Activated CD4-positive, alpha-beta T cell treated with anti-CD3 and anti-CD28 coated beads, Interleukin-2, amount 50 U/mL, for 48 hours (primary cell): Measurements from ENCODE around the gene ZNF627.
"Not testable (repeated sequence)": the region's sequence is repeated elsewhere in the genome, so short reads cannot be mapped to it uniquely, and the experiment has no call there.

ENCODE experiments used
- DNase-seq, 2 experiments: peaks; one replicate each; pipeline ENCODE4 v3.0.0-alpha.2; 2020

ZNF627 gene

DNA sequence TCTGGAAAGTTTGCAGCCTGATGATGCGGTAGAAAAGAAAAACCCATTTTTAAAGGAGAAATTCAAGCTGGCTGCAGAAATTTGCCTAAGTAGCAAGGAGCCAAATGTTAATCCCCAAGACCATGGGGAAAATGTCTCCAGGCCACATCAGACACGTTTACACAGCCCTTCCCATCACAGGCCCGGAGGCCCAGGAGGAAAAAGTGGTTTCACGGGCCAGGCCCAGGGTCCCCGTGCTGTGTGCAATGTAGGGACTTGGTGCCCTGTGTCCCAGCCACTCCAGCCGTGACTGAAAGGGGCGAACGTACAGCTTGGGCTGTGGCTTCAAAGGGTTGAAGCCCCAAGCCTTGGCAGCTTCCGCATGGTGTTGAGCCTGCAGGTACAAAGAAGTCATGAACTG is 35.9 kb downstream of the ZNF627 start:
- no peak for DNase-seq

DNA sequence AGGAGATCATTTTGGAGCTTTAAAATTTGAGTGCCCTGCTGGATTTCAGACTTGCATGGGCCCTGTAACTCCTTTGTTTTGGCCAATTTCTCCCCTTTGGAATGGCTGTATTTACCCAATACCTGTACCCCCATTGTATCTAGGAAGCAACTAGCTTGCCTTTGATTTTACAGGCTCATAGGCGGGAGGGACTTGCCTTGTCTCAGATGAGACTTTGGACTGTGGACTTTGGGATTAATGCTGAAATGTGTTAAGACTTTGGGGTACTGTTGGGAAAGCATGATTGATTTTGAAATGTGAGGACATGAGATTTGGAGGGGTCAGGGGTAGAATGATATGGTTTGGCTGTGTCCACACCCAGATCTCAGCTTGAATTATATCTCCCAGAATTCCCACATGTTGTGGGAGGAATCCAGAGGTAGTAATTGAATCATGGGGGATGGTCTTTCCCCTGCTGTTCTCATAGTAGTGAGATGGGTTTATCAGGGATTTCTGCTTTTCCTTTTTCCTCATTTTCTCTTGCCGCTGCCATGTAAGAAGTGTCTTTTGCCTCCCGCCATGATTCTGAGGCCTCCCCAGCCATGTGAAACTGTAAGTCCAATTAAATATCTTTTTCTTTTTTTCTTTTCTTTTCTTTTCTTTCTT is 36.9 kb downstream of the ZNF627 start:
- not testable (repeated sequence) for DNase-seq

DNA sequence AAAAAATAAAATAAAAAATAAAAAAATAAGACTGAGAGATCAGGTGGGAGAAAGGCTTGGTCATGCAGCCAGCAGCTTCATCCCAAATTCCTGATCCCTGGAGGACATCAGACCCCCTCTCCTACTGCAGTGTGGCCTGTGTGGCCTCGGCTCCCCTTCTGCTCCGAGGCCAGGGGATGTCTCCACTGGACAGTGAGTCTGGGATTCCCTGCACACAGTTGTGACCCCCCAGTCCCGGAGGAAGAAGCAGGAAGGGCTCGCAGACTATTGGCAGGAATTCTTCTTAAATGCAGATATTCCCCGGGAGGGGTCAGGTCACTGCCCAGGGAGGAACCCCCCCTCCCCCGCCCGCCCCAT is 41.9 kb downstream of the ZNF627 start:
- no peak for DNase-seq

DNA sequence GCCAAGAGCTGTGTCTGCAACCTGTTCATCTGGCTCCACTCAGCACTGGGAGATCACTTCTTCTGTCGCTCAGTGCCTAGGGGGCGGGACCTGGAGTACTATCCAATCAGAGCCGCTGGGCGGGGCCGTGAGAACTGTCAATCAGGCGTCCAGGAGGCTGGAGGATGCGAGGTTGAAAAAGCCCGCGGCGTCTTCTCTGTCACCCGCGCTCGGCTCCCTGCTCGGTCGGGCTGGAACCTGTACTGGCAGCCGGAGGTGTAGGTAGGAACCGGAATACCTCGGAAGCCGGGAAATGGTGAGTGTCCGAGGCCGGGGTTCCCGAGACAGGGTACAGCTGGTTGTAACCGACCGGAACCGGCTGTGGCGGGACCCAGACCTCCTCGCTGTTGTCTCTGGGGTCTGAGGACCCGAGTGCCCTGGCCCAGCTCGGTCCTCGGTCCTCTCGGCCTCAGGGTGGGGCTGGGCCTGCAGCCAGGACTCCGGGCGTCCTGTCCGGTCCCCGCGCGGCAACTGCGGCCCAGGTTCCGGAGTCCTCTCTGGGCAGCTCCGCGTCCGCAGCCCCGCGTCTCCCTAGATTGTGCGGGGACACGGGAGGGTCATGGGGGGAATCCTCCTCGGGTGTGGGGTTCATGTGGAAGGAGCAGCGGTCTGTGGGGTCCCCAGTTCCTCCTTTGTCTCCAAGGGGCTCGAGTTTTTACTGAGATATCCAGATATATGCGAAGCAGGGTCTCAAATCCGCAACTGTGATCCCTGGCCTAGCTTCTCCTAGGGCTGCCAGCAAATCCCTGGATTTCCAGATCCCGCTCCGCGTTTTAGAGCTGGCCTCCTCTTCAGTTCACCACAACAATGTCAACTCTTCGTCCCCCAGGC is 42.6 kb downstream of the ZNF627 start:
- DNase-seq: peak; percentile 98

DNA sequence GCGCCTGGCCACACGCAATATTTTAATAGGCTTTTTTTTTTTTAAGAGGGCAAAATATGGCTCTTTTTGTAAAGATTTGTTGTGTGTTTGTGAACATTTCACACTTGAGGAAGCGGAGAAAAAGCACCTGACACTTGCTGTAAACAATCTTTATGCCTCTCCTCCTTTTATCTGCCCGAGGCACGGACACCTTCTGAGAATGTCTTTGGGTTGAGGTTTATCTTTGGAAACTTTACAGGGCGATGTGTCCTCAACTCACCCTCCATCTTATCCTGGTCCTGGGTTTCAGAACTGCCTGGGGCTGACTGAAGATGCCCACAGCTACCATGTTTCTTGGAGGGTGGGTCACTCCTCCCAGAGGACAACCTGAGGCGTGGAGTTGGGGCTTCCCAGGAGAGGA is 44.0 kb downstream of the ZNF627 start:
- DNase-seq: no peak

DNA sequence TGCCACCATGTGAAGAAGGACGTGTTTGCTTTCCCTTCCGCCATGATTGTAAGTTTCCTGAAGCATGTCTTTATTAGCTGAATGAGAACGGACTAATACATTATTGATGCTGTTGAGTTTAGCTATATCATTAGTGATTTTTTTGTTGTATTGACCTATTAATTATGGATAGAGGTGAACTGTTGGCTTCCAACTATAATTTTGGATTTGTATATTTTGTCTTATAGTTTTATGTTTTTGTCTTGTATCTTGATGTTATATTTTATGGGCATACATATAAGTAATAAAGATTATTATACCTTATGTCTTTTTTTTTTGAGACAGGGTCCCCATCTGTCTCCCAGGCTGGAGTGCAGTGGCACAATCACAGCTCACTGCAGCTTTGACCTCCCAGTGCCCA is 45.6 kb downstream of the ZNF627 start:
- no peak for DNase-seq

DNA sequence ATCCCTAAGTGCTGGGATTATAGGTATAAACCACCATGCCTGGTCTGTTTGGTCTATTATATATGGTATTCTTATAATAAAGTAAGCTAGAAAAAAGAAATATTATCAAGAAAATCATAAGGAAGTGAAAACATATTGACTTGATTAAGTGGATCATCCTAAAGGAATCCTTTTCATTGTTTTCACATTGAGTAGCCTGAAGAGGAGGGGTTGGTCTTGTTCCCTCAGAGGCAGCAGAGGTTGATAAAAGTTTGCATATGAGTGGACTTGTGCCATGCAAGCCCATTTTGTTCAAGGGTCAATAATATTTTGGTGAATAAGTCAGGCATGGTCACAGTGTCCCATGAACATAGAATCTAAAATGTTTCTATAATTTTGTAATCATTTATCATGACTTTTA is 52.7 kb downstream of the ZNF627 start:
- no peak for DNase-seq

DNA sequence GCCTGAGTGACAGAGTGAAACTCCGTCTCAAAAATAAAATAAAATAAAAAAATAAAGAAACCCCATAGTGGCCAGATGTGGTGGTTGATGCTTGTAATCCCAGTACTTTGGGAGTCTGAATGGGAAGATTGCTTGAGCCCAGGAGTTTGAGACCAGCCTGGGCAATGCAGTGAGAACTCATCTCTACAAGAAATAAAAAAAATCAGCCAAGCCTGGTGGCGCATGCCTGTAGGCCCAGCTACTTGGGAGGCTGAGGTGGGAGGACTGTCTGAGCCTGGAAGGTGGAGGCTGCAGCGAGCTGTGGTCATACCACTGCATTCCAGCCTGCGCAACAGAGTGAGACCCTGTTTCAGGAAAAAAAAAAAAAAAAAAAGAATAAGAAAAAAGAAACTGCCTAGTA is 53.8 kb downstream of the ZNF627 start:
- DNase-seq: no peak

DNA sequence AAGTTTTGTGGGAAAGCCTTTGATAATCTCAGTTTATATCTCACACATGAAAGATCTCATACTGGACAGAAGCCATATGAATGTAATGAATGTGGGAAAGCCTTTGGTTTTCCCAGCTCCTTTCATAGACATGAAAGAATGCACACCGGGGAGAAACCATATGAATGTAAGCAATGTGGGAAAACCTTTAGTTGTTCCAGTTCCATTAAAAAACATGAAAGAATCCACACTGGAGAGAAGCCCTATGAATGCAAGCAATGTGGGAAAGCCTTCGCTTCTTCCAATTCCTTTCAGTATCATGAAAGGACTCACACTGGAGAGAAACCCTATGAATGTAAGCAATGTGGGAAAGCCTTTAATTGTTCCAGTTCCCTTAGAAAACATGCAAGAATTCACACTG is 54.8 kb downstream of the ZNF627 start:
- no peak for DNase-seq

DNA sequence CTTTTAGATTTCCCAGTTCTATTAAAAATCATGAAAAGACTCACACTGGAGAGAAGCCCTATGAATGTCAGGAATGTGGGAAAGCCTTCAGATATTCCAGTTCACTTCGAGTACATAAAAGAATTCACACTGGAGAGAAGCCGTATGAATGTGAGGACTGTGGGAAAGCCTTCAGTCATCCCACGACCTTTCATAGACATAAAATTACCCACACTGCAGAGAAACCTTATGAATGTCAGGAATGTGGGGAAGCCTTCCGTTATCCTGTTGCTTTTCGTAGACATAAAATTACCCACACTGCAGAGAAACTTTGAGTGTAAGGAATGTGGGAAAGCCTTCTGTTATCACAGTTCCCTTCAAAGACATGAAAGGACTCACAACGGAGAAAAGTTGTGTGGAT is 55.2 kb downstream of the ZNF627 start:
- no peak for DNase-seq

DNA sequence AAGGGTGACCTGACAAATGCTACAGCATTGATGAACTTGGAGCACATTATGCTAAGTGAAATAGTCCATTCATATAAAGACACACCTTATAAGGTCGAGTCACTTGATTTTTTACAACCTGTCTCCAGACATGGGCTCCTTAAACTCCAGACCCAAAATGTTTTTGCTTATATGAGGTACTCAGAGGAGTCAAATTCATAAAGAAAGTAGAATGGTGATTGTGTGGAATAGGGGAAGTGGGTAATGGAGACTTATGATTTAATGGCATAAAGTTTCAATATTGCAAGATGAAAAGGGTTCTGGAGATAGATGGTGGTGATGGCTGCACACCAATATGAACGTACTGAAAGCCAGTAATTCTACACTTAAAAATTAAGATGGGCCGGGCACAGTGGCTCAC is 59.3 kb downstream of the ZNF627 start:
- no peak for DNase-seq

DNA sequence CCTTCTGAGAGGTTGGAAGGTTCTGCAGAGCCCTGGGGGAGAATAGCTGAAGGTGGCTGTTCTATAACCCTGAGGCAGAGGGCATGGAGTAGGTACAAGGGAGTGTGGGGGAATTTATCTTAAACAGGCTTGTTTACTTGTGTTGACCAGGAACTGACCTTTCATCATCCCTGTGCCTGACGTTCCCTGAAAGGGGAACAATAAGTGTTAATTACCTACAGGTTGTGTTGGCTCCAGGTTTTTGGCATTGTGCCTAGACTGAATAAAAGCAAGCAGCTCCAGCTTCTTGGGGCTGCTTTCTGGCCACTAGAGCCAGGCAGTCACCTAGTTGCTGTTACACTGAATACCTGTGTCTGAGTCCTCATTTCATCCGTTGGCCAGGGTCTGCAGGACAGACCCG is 60.0 kb downstream of the ZNF627 start:
- no peak for DNase-seq

DNA sequence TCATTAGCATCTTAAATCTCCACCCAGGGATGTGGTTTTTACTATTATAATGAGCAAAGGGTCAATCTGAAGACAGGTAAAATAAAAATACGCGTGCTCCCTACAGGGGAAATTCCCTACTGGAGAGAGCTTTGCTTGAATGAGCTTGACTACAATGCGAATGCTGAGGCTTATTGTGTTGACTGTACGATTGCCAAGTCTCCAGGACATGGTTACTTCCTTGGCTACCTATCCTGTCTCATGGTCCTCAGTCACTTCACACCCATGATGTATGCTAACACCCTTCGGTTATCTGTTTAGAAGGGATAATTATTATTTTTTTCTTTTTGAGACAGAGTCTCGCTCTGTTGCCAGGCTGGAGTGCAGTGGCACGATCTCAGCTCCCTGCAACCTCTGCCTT is 61.7 kb downstream of the ZNF627 start:
- no peak for DNase-seq

DNA sequence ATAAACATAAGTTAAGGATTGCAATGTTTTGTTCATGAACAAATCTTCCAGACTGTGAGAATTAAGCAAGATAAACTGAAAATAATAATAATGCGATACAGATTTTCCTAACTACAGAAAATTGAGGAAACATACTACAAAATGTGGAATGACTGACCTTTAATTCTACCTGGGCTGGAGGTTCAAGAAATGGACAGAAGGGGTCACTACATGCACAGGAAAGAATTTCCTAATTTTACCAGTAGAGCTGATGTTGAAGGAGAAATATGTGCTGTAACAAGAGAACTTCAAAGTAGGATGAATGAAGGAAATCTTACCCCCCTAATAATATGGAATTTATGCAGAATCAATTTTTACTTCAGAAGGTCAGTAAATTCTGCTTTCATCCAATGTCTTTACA is 62.3 kb downstream of the ZNF627 start:
- no peak for DNase-seq

DNA sequence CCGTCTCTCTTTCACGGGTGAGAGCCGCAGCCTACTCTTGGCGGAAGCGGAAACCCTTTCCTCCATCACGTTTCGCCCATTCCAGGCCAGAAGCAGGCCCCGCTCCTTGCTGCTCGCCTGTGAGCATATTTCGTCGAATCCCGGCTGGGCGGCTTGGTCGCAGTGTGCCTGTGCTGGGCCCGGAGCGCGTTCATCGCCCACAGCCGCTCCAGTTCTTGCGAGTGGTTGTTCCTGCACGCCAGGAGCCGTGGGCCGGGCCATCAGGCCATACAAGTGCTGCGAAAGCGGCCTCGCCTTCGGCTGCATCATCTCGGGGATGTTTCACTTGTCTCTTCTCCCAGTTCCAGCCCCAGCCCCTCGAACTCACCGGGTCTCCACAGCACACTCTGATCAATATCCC is 65.0 kb downstream of the ZNF627 start:
- no peak for DNase-seq

DNA sequence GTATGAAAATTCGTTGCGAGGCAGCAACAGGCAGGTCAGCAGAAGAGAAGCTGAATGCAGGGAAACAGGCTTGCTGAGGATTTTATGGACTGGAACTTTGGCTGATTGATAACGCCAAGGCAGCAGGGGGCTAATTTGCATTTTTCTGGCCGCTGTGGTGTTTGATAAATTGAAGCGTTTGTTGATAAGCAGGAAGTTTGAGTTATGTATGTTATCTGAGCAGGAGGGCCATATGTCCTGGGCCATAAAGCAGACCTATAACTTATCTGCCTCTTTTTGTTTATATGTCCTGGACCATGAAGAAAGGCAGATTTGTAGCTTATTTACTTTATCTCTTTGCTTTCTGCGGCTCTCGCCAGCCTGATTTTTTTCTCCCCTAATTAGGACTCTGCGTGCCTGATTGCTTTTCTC is 65.9 kb downstream of the ZNF627 start:
- no peak for DNase-seq
